Measurements from ENCODE around the gene ITGB8.
"Not testable (repeated sequence)": the region's sequence is repeated elsewhere in the genome, so short reads cannot be mapped to it uniquely, and the experiment has no call there.

ITGB8 gene

GRCh38 chr7:20330239-20330927, at the start of gene ITGB8:
Gene ITGB8, plus strand, starts transcription at chr7:20330900. Its CDS starts 907 bp downstream, at chr7:20331807.
- peak; percentile 61 for DNase-seq

GRCh38 chr7:20282959-20283358, 47.7 kb upstream of the ITGB8 start:
- no peak for DNase-seq

- DNase-seq: no peak
Measured at GRCh38 chr7:20283385-20283784, 47.3 kb upstream of the ITGB8 start.

GRCh38 chr7:20284003-20284770, 46.5 kb upstream of the ITGB8 start:
- no peak for DNase-seq

GRCh38 chr7:20284771-20285143, 45.9 kb upstream of the ITGB8 start:
- DNase-seq: no peak

GRCh38 chr7:20287317-20287716, 43.4 kb upstream of the ITGB8 start:
- no peak for DNase-seq

GRCh38 chr7:20288036-20288435, 42.7 kb upstream of the ITGB8 start:
- DNase-seq: no peak

GRCh38 chr7:20290505-20291111, 40.1 kb upstream of the ITGB8 start:
- DNase-seq: no peak

GRCh38 chr7:20293336-20293735, 37.4 kb upstream of the ITGB8 start:
- DNase-seq: no peak

- DNase-seq: no peak
Measured at GRCh38 chr7:20296444-20296843, 34.3 kb upstream of the ITGB8 start.

GRCh38 chr7:20296901-20297300, 33.8 kb upstream of the ITGB8 start:
- DNase-seq: no peak

- no peak for DNase-seq
Measured at GRCh38 chr7:20298486-20298901, 32.2 kb upstream of the ITGB8 start.

- DNase-seq: no peak
Measured at GRCh38 chr7:20299145-20299544, 31.6 kb upstream of the ITGB8 start.

GRCh38 chr7:20299647-20300312, 30.9 kb upstream of the ITGB8 start:
- DNase-seq: no peak

GRCh38 chr7:20301311-20301939, 29.3 kb upstream of the ITGB8 start:
- no peak for DNase-seq

GRCh38 chr7:20302300-20302699, 28.4 kb upstream of the ITGB8 start:
- not testable (repeated sequence) for DNase-seq

GRCh38 chr7:20302891-20303290, 27.8 kb upstream of the ITGB8 start:
- no peak for DNase-seq

GRCh38 chr7:20304366-20304765, 26.3 kb upstream of the ITGB8 start:
- no peak for DNase-seq

GRCh38 chr7:20305726-20306125, 25.0 kb upstream of the ITGB8 start:
- DNase-seq: no peak

GRCh38 chr7:20306180-20306946, 24.3 kb upstream of the ITGB8 start:
- no peak for DNase-seq

- no peak for DNase-seq
Measured at GRCh38 chr7:20307119-20307518, 23.6 kb upstream of the ITGB8 start.

- no peak for DNase-seq
Measured at GRCh38 chr7:20307901-20308300, 22.8 kb upstream of the ITGB8 start.
